ENCODE measurements around the gene CUX1.

The CUX1 gene

DNA sequence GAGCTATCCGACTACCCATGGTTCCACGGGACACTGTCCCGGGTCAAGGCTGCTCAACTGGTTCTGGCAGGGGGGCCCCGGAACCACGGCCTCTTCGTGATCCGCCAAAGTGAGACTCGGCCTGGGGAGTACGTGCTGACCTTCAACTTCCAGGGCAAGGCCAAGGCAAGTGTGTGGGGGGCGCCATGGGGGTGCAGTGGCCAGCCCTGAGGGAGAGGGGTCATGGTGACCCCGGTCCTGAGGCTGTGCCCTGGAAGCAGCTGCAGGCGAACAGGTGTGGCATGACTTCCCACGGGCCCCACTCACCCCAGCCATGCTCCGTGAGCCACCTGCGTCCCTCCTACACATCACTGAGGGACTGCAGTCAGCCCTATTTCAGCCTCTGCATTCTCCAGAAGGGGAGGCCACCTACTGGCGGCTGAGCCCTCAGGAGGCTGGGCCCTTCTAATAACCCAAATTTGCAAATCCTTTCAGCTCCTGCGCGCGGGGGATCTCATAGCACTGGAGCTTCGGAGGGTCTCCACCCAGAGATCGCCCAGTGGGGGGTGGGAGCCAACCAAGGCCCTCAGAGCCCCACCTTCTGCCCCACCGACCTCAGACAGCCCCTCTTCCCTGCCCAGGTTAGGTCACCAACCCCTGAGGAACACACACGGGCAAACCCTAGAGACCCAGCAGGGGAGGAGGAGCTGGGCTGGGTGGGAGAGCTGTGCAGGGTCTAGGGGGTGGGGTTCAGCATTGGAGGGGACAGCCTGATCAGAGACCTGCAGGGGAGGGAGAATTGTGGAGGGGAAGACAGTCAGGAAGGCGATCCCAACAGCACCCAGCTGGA, 500.0 kb downstream of the CUX1 start:
- no peaks in the 10 kb centered on the region for H3K9me3 ChIP-seq
- no peak overlapping the region for H3K4me3 ChIP-seq (ENCODE audit: low read depth, low read length)
- TF ChIP-seq, protein P1, sequence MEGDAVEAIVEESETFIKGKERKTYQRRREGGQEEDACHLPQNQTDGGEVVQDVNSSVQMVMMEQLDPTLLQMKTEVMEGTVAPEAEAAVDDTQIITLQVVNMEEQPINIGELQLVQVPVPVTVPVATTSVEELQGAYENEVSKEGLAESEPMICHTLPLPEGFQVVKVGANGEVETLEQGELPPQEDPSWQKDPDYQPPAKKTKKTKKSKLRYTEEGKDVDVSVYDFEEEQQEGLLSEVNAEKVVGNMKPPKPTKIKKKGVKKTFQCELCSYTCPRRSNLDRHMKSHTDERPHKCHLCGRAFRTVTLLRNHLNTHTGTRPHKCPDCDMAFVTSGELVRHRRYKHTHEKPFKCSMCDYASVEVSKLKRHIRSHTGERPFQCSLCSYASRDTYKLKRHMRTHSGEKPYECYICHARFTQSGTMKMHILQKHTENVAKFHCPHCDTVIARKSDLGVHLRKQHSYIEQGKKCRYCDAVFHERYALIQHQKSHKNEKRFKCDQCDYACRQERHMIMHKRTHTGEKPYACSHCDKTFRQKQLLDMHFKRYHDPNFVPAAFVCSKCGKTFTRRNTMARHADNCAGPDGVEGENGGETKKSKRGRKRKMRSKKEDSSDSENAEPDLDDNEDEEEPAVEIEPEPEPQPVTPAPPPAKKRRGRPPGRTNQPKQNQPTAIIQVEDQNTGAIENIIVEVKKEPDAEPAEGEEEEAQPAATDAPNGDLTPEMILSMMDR (IDR thresholded peaks at IDR 0.05; ENCODE audit: low read depth, low read length): no peak
- H3K36me3 ChIP-seq: no peaks in the 10 kb centered on the region; the same call in 1 of the 2 replicates
- peaks cover 8% of the 10 kb centered on the region for H3K4me1 ChIP-seq
- DNase-seq: no peak
- H3K27me3 ChIP-seq: no peaks in the 10 kb centered on the region

DNA sequence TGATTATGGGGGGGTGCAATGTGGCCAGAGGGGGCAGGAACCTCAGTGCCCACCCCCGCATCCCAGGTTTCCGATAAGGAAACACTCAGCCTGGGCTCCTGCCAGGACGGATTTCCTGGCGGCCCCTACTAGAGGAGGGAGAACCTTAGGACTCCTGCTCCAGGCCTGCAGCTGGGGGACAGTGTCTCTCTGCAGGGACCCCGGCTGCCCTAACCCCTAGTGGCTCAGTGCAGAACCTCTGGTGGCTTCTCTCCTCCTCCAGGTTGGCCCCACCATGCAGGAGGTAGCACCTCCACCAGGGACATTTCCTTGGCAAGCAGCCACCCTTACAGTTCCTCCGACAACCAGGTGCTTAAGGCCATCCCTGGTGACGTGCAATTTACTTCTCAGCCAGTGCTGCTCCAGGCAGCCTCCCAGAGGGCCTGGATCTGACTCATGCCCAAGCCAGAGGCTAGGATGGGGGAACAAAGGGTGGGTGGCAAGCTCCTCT, 501.1 kb downstream of the CUX1 start:
- H3K36me3 ChIP-seq: no peaks in the 10 kb centered on the region; the same call in 1 of the 2 replicates
- H3K27me3 ChIP-seq: no peaks in the 10 kb centered on the region
- TF ChIP-seq, protein P1 (IDR thresholded peaks at IDR 0.05; ENCODE audit: low read depth, low read length): peak; percentile 13; the same call in 1 of the 2 replicates
- no peak overlapping the region for H3K4me3 ChIP-seq (ENCODE audit: low read depth, low read length)
- no peaks in the 10 kb centered on the region for H3K9me3 ChIP-seq
- peaks cover 8% of the 10 kb centered on the region for H3K4me1 ChIP-seq
- peak; percentile 60 for DNase-seq

DNA sequence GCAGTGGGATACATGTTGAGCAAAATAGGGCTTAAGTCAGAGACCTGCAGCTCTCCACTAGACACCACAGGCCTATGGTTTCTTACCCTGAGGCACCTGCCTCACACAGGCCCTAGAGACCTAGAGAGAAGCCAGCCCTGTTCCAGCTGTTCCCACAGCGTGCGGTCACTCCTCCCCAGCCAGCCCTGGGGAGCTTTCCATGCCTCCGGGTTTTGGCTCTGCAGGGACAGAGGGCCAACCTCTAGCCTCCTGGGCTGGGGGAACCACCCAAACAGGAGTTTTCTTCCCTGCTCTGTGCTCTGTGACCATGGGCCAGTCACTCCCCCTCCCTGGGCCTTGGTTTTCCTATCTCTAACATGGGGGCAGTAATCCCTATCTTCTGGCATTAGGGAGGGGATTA, 502.2 kb downstream of the CUX1 start:
- H3K4me3 ChIP-seq (ENCODE audit: low read depth, low read length): no peak overlapping the region
- peaks cover 8% of the 10 kb centered on the region for H3K4me1 ChIP-seq
- no peaks in the 10 kb centered on the region for H3K9me3 ChIP-seq
- H3K27me3 ChIP-seq: no peaks in the 10 kb centered on the region
- TF ChIP-seq, protein P1 (IDR thresholded peaks at IDR 0.05; ENCODE audit: low read depth, low read length): no peak
- DNase-seq: no peak
- no peaks in the 10 kb centered on the region; the same call in 1 of the 2 replicates for H3K36me3 ChIP-seq

DNA sequence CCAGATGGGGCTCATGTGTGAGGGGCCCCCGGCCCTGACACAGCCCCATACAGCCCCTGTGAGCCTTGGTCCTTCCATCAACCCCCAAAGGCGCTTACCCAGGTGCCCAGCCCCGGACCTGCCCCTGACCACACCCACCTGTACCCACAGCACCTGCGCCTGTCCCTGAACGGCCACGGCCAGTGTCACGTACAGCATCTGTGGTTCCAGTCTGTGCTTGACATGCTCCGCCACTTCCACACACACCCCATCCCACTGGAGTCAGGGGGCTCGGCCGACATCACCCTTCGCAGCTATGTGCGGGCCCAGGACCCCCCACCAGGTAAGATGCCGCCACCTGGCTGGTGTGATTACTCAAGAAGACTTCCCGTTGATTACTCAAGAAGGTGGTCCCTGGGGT, 502.8 kb downstream of the CUX1 start:
- TF ChIP-seq, protein P1 (IDR thresholded peaks at IDR 0.05; ENCODE audit: low read depth, low read length): no peak
- Histone ChIP-seq H3K27me3 (no peaks in the 10 kb centered on the region), H3K36me3 (no peaks in the 10 kb centered on the region), H3K9me3 (no peaks in the 10 kb centered on the region; the same call in 1 of the 2 replicates), H3K4me3 (ENCODE audit: low read depth, low read length) (no peak overlapping the region), H3K4me1 (peaks cover 8% of the 10 kb centered on the region)
- no peak for DNase-seq

DNA sequence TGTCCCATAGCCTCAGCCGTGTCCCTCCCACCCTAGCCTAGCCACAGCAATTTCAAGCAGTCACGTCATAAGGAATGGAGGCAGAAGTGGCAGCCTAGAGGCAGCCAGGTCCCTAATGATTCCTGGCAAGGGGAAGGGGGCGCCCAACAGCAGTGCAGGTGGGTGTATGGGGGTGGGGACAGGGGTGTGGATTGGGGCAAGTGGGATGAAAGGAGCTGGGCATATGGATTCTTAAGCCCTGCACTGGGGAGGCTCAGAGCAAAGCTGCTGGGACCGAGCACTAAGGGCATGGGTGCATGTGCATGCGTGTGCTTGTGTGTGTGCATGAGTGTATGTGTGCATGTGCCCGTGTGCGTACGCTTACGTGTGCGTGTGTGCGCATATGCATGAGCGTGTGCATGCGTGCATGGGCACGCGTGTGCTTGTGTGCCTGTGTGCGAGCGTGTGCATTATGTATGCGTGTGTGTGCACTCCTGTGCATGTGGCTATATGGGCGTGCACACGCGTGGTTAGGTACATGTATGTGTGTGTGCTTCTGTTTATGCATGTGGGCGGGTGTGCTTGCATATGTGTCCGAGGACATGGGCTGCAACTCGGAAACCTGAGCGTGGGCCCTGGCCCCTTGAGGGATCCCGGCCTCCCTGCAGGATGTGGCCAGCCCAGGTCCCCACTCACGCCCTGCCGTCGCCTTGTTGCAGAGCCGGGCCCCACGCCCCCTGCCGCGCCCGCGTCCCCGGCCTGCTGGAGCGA, 503.4 kb downstream of the CUX1 start:
- H3K4me1 ChIP-seq: peaks cover 8% of the 10 kb centered on the region
- no peaks in the 10 kb centered on the region for H3K27me3 ChIP-seq
- no peak for DNase-seq
- H3K36me3 ChIP-seq: no peaks in the 10 kb centered on the region
- no peak overlapping the region for H3K4me3 ChIP-seq (ENCODE audit: low read depth, low read length)
- TF ChIP-seq, protein P1 (IDR thresholded peaks at IDR 0.05; ENCODE audit: low read depth, low read length): no peak
- no peaks in the 10 kb centered on the region; the same call in 1 of the 2 replicates for H3K9me3 ChIP-seq

Data from BE2C (cell line).